ENCODE measurements around the gene OGDH. TPM values are rescaled to one million over a fixed set of nuclear protein-coding genes. Genes with fewer than 3 reads are reported as not detected.

OGDH gene
- total and polyA plus RNA-seq, 4 donors = 10.8 to 71.2 (median 41.2) TPM

DNA sequence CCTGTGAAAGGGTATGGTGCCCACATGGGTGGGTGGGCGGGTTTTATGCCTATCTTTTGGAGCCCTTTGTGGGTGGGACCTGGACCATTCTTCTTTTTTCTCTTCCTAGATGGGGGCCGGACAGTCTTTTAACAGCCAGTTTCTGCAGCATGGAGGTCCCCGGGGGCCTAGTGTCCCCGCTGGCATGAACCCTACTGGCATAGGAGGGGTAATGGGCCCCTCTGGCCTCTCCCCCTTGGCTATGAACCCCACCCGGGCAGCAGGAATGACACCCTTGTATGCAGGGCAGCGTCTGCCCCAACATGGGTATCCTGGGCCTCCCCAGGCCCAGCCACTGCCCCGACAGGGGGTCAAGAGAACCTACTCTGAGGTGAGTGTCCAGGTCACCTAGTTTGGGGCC, 151.3 kb downstream of the OGDH start:
- Histone ChIP-seq H3K4me1 (ENCODE audit: control insufficient read depth in 4 of 4, insufficient read depth in 4 of 4, low read length in 3 of 4) (no peaks in the 10 kb centered on the region), H3K4me3 (ENCODE audit: low read depth in 1 of 3, low read length in 3 of 3) (no peak overlapping the region), H3K27ac (ENCODE audit: low read depth in 1 of 2, low read length in 2 of 2) (no peak overlapping the region), H3K9me3 (ENCODE audit: control insufficient read depth in 4 of 4, low read length in 3 of 4) (no peaks in the 10 kb centered on the region), H3K36me3 (ENCODE audit: control insufficient read depth in 4 of 4, insufficient read depth in 3 of 4, low read depth in 1 of 4, low read length in 3 of 4) (peaks cover 2 to 46% (median 11%) of the 10 kb centered on the region in 4 donors), H3K9ac (ENCODE audit: low read depth in 1 of 2, low read length in 2 of 2) (no peak overlapping the region), H3K27me3 (ENCODE audit: control insufficient read depth in 4 of 4, insufficient read depth in 4 of 4, low read length in 3 of 4) (no peaks in the 10 kb centered on the region)
- WGBS = 96% methylated on average over 7 of the region's 7 CpGs
- DNase-seq (ENCODE audit: low spot score) = no peak
- TF ChIP-seq HNF4G (IDR thresholded peaks at IDR 0.05) = no peak
- no peak for TF ChIP-seq MAX (IDR thresholded peaks at IDR 0.05)
- no peak for TF ChIP-seq HNF4A (conservative IDR thresholded peaks at IDR 0.05)
- TF ChIP-seq ATF3 (IDR thresholded peaks at IDR 0.05) = no peak
- TF ChIP-seq SP1 (IDR thresholded peaks at IDR 0.05) = no peak
- no peak for TF ChIP-seq EGR1 (IDR thresholded peaks at IDR 0.05; ENCODE audit: low read depth in 2 of 2)
- no peak for TF ChIP-seq YY1 (IDR thresholded peaks at IDR 0.05)
- TF ChIP-seq TAF1 (conservative IDR thresholded peaks at IDR 0.05) = no peak
- TF ChIP-seq NR2F2 (IDR thresholded peaks at IDR 0.05) = no peak
- TF ChIP-seq FOXA1 (IDR thresholded peaks at IDR 0.05) = no peak
- TF ChIP-seq RXRA (IDR thresholded peaks at IDR 0.05) = no peak
- no peak for TF ChIP-seq CTCF (IDR thresholded peaks at IDR 0.05; ENCODE audit: low read depth, low read length, missing input control)
- TF ChIP-seq JUND (IDR thresholded peaks at IDR 0.05) = no peak
- no peak for TF ChIP-seq RAD21 (IDR thresholded peaks at IDR 0.05)
- no peak for TF ChIP-seq GABPA (IDR thresholded peaks at IDR 0.05 in 1 of 2, conservative IDR thresholded peaks at IDR 0.05 in 1 of 2)
- TF ChIP-seq FOXA2 (IDR thresholded peaks at IDR 0.05) = no peak
- TF ChIP-seq, protein P1, sequence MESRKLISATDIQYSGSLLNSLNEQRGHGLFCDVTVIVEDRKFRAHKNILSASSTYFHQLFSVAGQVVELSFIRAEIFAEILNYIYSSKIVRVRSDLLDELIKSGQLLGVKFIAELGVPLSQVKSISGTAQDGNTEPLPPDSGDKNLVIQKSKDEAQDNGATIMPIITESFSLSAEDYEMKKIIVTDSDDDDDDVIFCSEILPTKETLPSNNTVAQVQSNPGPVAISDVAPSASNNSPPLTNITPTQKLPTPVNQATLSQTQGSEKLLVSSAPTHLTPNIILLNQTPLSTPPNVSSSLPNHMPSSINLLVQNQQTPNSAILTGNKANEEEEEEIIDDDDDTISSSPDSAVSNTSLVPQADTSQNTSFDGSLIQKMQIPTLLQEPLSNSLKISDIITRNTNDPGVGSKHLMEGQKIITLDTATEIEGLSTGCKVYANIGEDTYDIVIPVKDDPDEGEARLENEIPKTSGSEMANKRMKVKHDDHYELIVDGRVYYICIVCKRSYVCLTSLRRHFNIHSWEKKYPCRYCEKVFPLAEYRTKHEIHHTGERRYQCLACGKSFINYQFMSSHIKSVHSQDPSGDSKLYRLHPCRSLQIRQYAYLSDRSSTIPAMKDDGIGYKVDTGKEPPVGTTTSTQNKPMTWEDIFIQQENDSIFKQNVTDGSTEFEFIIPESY (IDR thresholded peaks at IDR 0.05) = no peak
- TF ChIP-seq, protein P2, sequence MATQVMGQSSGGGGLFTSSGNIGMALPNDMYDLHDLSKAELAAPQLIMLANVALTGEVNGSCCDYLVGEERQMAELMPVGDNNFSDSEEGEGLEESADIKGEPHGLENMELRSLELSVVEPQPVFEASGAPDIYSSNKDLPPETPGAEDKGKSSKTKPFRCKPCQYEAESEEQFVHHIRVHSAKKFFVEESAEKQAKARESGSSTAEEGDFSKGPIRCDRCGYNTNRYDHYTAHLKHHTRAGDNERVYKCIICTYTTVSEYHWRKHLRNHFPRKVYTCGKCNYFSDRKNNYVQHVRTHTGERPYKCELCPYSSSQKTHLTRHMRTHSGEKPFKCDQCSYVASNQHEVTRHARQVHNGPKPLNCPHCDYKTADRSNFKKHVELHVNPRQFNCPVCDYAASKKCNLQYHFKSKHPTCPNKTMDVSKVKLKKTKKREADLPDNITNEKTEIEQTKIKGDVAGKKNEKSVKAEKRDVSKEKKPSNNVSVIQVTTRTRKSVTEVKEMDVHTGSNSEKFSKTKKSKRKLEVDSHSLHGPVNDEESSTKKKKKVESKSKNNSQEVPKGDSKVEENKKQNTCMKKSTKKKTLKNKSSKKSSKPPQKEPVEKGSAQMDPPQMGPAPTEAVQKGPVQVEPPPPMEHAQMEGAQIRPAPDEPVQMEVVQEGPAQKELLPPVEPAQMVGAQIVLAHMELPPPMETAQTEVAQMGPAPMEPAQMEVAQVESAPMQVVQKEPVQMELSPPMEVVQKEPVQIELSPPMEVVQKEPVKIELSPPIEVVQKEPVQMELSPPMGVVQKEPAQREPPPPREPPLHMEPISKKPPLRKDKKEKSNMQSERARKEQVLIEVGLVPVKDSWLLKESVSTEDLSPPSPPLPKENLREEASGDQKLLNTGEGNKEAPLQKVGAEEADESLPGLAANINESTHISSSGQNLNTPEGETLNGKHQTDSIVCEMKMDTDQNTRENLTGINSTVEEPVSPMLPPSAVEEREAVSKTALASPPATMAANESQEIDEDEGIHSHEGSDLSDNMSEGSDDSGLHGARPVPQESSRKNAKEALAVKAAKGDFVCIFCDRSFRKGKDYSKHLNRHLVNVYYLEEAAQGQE (IDR thresholded peaks at IDR 0.05) = no peak

Other genes starting within 250 kb of the OGDH start
- 10 to 100 TPM; 22.1 to 30.7 TPM for gene NUDCD3, start 116.0 kb upstream of the OGDH start, total RNA-seq
- 10 to 100 TPM; 15.4 to 26.4 TPM for gene NUDCD3, start 116.0 kb upstream of the OGDH start, polyA plus RNA-seq
- 10 to 100 TPM in 1 of 2 donors, 1 to 10 TPM in 1; 7.2 to 16.4 TPM for gene NPC1L1, start 65.3 kb upstream of the OGDH start, total RNA-seq
- gene NPC1L1, start 65.3 kb upstream of the OGDH start, polyA plus RNA-seq = 10 to 100 TPM; 14.2 to 22.1 TPM
- 10 to 100 TPM; 24.3 to 42.1 TPM for gene DDX56, start 32.7 kb upstream of the OGDH start, total RNA-seq
- gene DDX56, start 32.7 kb upstream of the OGDH start, polyA plus RNA-seq = 10 to 100 TPM; 31.1 to 32.6 TPM
- 10 to 100 TPM; 46.5 to 97.1 TPM for gene TMED4, start 24.4 kb upstream of the OGDH start, total RNA-seq
- gene TMED4, start 24.4 kb upstream of the OGDH start, polyA plus RNA-seq = 10 to 100 TPM; 26.9 to 47.4 TPM
- 10 to 100 TPM in 1 of 2 donors, 1 to 10 TPM in 1; 4.4 to 11.0 TPM for gene ZMIZ2, start 142.2 kb downstream of the OGDH start, total RNA-seq
- 10 to 100 TPM in 1 of 2 donors, 1 to 10 TPM in 1; 4.5 to 11.6 TPM for gene ZMIZ2, start 142.2 kb downstream of the OGDH start, polyA plus RNA-seq
- 1,000 to 10,000 TPM in 1 of 2 donors, 100 to 1,000 TPM in 1; 834 to 1,873 TPM for gene PPIA, start 190.1 kb downstream of the OGDH start, total RNA-seq
- 1,000 to 10,000 TPM; 1,362 to 1,437 TPM for gene PPIA, start 190.1 kb downstream of the OGDH start, polyA plus RNA-seq
- gene H2AZ2, start 241.5 kb downstream of the OGDH start, total RNA-seq = 100 to 1,000 TPM in 1 of 2 donors, 10 to 100 TPM in 1; 85.2 to 182 TPM
- 10 to 100 TPM; 51.3 to 53.9 TPM for gene H2AZ2, start 241.5 kb downstream of the OGDH start, polyA plus RNA-seq